ENCODE data around the gene MPL.

Gene MPL

DNA sequence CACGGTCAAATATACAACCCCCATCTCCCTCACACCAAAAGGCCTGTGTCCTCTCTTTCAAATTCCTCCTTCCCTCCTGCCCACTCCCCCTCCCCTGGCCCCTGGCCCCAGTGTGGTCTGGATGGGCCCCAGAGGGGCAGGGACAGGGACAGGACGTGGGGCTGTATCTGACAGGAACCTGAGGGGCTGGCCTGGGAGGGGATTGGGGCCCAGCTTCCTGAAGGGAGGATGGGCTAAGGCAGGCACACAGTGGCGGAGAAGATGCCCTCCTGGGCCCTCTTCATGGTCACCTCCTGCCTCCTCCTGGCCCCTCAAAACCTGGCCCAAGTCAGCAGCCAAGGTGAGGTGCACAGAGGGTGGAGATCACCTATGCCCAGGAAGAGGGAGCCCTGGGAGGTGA is at the start of gene MPL:
Gene MPL (plus strand): TSS at position 231 of the 400 bp plus-strand sequence. CDS start 31 bp downstream, at position 262.
- DNase-seq (ENCODE audit: low read depth in 2 of 2, low spot score in 1 of 2) = no peak

DNA sequence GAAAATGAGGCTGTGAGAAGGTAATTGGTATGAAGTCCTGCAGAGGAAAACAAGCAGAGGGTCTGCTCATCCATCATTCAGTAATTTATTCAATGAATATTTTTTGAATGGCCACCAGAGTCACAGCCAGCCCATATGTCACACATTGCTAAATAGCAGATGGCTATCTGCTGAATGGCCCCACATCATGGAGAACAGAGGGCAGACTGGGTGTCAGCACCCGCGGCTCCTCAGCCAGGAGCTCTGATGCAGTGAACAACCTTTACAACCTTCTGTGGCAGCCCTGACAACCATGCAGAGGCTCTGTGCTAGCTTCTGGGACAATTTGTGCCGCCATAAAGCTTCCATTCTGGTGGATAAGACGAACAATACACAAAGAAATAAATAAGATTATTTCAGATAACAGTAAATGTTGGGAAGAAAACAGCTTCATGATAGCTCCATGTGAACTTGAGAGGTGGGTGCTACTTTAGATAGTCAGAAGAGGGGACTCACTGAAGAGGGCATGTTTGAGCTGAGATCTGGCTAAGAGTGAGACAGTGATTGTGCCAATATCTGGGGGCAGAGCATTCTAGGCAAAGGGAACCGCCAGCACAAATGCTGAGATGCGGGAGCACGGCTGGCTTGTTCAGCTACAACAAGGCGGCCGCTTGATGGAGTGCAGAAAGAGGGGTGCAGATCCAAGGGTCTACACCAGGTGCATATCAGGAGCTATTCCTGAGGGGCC is 49.4 kb upstream of the MPL start:
- DNase-seq (ENCODE audit: low read depth in 2 of 2, low spot score in 1 of 2) = no peak

DNA sequence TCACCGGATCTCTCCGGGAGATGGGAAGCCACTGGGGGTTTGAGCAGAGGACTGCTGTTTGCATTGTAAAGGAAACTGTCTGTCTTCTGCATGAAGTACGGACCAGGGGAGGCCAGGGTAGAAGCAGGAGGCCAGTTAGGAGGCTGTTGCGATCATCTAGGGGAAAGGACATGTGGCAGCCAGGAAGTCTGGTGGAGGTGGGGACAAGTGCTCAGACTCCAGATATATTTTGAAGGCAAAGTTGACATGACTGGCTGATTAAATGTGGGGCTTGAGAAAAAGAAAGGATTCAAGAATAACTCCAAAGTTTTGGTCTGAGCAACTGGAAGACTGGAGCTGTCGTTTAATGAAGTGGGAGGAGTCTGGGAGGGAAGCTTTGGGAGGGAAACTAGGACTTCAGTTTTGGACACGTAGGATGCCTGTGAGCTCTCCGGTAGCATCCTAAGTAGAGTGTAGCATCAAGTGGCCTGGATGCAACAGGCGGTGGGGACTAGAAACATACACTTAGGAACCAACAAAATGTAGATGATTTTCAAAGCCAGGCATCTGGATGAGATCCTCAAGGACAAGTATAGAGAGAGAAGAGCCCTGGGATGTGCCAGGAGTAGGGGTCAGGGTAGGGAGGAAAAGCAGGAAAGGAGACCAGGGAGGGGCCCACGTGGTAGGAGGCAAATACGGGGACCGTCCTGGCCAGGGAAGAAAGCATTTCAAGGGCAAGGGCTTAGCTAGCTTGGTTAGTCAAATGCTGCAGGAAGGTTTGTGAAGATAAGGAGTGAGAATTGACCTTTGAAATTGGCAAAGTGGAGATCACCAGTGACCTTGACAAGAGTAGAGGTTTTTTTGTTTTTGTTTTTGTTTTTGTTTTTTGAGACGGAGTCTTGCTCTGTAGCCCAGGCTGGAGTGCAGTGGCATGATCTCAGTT is 48.6 kb upstream of the MPL start:
- no peak for DNase-seq (ENCODE audit: low read depth in 2 of 2, low spot score in 1 of 2)

DNA sequence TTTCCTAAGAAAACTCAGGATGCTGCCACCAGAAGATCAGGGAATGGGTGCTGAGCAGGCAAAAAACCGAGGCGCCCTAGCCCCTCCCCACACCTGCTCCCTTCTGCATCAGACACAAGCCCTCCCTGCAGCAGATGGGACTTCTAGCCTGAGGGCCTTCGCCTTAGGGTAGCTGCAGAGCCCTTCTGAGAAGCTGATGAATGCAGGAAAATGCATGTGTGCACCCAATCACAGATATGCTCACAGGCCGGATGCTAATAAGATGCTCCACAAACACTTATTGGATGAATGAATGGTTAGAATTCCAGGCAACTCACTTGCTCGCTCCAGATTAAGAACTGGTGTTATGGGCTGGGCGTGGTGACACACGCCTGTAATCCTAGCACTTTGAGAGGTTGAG is 45.4 kb upstream of the MPL start:
- no peak for DNase-seq (ENCODE audit: low read depth in 2 of 2, low spot score in 1 of 2)

DNA sequence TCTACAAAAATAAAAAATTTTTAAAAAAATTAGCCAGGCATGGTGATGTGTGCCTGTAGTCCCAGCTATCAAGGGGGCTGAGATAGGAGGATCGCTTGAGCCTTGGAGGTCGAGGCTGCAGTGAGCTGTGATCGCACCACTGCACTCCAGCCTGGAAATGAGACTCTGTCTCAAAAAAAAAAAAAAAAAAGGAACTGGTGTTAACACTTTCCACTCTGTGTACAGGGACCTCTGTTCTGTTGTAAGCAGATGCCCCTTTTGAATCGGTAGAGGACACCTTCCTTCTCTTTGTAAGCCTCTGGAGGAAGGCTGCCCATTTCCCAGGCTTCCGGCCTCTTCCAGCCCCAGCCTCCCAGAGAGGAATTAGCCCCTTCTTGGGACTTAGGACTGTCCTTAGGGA is 44.9 kb upstream of the MPL start:
- DNase-seq (ENCODE audit: low read depth in 2 of 2, low spot score in 1 of 2) = no peak

DNA sequence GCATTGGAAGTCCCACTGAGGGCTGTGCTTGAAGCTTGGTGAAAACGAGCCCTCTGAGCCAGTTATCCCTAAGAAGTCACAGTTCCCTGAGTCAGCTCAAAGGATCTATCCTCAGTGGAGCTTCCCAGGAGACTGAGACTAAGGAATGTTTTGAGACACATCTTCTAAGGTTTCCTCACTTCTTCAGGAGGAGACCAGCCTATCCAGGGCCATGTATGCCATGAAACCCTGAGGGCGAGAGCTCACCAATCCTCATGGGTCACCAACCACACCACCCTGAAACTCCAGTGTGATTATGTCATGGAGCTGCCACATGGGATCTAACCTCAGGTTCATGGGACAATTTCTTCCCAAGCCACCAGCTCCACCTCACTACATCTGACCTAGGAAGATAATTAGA is 44.4 kb upstream of the MPL start:
- DNase-seq (ENCODE audit: low read depth in 2 of 2, low spot score in 1 of 2) = no peak

DNA sequence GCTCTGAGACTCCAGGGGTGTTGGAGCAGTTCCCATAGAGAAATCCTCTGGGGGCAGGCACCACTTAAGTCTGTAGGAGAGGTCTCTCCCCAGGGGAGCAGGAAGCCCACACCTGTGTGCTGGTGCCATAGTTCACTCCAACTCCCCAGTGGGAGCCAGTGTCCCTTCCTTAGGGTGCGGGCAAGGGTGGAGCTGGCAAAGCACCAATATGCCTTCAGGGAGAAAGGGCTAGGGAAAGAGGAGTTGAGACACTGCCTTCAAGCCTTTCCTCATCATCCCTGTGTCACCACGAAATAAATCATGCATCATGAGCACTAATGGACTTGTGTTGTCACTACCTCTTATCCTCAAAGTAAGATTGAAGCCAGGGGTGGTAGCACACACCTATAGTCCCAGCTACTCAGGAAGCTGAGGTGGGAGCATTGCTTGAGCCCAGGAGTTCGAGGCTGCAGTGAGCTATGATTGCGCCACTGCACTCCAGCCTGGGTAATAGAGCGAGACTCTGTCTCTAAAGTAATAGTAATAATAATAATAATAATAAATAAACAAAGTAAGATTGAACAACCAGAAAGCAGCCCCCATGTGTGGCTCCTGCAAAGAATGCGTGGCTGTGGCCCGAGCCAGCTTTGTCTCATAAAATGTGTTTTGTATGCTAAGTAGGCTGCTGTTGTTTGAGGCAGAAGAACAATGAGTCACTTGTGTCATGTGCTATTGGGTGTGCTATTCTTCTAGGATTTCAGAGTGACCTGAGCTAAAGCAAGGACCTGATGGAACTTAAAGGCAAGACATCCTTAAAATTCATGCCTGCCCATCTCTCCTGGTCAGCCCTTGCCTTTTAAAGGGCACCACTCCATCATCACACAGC is 43.5 kb upstream of the MPL start:
- DNase-seq (ENCODE audit: low read depth in 2 of 2, low spot score in 1 of 2) = no peak

DNA sequence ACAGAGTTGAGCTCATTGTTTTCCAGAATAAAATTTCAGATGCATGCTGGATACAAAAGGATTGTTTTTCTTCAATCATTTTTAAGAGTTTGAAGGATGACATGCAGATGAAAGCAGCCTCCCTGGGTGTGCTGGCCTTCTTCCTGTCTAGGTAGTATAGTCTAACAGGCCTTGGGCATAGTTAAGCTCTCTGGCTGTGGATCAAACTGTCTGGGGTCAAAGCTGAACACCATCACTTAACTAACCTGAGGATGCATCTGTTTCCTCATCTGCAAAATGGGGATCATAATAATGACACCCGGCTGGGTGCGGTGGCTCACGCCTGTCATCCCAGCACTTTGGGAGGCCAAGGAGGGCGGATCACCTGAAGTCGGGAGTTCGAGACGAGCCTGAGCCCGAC is 42.9 kb upstream of the MPL start:
- no peak for DNase-seq (ENCODE audit: low read depth in 2 of 2, low spot score in 1 of 2)

DNA sequence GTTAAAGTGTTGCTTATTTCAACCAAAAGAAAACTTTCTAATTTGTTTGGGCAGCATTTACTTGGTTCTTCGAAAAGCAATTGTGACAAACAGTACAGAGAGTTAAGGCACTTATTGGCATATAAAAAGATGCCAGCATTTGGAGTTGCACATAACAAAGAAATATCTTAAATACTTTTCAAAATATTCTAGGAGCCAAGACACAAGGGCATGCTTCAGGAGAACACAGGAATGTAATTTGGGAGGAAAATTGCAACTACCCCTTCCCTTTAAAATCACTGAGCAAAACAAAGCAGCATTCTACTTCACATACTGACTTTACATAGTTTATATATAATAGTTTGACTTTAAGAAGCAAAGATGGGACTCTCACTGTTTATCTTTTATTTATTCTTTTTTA is 41.4 kb upstream of the MPL start:
- no peak for DNase-seq (ENCODE audit: low read depth in 2 of 2, low spot score in 1 of 2)

DNA sequence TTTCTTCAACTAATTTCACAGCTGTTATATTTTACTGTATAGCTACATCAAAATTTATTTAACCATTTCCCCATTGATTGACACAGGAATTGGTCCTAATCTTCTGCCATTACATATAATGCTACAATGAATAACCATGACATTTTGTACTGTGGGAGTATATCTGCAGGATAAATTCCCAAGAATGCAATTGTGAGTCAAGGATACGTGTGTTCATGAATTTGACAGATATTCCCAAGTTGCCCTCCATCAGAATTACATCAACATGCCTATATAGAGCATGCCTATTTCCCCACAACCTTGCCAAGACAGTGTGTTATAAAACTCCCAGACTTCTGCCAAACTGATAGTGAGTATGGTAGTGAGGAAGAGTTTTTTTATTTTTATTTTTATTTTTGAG is 39.6 kb upstream of the MPL start:
- DNase-seq (ENCODE audit: low read depth in 2 of 2, low spot score in 1 of 2) = no peak

DNA sequence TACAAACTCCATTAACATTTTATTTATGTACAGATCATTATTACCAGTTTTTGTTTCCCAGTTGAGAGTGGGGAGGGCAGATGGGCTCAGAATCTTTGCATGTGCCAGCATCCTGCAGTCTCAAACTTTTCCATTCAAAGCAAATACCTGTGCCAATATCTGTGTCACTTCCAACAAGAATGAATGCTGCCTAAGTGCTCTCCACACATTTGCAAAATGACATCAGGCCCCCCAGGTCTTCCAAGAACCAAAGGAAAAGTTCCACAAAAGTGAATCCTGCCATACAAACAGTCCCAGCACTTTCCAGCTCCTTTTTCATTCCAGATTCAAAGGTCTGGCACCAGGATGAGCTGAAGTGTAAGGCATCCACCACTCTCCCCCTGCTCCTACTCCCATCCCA is 38.5 kb upstream of the MPL start:
- no peak for DNase-seq (ENCODE audit: low read depth in 2 of 2, low spot score in 1 of 2)

DNA sequence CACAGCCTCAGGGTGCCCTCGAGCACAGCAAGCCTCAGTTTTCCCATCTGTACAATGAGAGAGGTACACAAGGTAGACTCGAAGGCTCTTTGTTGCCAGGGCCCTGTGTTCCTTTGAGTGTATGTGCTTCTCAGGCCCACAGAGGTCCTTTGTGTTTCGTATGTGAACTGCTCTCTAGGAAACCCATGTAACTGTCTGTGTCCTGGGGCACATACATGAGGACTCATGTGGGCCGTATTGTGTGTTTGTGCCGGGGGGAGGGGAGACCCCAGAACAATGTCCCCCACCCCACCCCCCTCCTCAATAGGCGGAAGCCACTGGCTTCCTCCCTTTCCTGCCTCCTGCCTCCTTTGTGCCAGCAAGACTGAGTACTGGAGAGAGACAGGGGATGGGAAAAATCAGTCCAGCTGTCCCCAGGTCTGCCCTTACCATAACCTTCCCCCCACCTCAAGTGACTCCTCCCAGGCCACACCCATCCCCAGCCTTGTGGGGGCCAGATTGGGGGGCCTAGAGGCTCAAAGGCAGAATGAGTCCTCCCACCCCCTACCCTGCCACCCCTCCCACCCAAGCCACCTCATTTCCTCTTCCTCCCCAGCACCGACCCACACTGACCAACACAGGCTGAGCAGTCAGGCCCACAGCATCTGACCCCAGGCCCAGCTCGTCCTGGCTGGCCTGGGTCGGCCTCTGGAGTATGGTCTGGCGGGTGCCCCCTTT is 37.1 kb upstream of the MPL start, which contains the start of gene TIE1:
Gene TIE1 (plus strand): TSS at position 605 of the 717 bp plus-strand sequence. CDS start 90 bp downstream, at position 695.
- DNase-seq (ENCODE audit: low read depth in 2 of 2, low spot score in 1 of 2) = no peak

DNA sequence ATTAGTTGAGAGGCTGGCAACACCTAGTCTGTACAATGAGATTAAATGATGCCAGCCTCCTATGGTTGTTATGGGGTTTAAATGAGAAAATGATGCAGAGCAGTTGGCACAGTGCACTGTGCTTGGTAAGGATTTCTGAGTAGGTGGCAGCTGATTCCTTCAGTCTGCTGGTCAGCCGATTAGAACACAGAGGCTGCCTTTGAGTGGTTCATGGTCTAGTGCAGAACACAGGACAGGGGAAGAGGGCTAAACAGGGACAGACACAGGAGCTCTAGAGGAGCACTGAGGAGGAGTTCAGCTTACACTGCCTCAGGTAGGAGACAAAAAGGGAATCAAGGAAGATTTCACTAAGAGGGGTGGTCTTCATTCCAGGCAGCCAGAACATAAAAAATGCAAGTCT is 35.4 kb upstream of the MPL start:
- no peak for DNase-seq (ENCODE audit: low read depth in 2 of 2, low spot score in 1 of 2)

DNA sequence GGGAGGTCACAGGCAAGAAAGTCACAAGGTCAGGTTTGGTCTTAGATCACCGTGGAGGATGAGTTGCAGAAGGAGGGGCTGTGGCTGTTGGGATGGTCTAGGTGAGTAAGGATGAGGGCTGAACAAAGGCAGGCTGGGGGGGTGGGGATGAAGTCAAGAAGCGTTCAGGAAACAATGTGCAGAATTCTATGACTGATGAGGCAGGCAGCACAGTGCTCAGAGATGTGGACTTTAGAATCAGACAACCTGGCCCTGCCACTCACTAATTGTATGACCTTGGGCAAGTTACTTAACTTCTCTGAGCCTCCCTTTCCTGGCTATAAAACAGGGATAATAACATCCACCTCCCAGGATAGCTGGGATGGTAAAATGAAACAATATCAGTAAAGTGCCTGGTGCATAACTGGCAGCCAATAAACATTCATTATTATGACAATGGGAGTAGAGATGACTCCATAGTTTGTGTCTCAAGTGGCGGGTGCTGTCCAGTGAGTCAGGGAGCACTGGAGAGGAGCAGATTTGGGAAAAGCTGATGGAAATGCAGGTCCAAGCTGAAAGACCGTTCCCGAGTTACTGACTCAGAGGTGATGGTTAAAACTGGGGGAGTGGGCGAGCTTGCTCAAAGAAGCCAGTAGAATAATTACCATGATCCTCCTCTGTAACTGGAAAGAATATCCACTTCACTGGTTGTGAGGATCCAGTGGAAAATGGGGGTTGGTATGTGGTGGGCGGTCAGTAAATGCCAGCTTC is 34.7 kb upstream of the MPL start:
- DNase-seq (ENCODE audit: low read depth in 2 of 2, low spot score in 1 of 2) = no peak

DNA sequence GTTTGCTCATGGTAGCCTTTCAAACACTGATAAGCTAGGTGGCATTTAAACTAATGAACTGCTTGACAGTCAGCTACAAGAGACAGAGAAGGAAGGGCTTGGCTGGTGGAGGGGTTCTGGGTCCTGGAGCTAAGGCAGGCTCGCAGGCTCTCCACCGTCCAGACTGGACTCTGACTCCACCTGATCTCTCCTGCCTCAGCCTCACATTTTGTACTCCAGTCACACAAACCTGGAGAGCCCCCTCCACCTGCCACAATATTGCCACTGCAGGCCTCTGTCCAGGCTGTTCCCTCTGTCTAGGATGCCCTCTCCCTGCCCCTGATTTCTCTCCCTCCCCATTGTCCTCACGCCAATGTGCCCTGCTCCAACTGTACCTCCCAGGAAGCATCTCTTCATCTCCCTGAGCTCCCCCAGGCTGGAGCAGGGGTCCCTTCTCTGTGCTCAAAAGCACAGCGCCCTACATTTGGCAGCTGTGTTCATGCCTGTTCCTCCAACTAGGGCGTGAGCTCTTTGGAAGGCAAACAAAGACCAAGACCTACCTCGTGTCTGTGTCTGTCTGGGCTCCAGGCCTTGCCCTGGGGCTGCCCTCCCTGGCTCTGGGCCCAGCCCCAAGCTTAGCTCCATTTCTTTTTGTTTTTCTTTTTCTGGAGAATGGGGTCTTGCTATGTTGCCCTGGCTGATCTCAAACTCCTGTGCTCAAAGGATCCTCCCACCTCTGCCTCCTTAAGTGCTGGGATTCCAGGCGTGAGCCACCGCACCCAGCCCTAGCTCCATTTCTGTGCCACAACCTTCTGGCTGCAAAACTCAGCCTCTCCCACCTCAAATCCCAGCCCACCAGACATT is 33.9 kb upstream of the MPL start:
- DNase-seq (ENCODE audit: low read depth in 2 of 2, low spot score in 1 of 2) = no peak

DNA sequence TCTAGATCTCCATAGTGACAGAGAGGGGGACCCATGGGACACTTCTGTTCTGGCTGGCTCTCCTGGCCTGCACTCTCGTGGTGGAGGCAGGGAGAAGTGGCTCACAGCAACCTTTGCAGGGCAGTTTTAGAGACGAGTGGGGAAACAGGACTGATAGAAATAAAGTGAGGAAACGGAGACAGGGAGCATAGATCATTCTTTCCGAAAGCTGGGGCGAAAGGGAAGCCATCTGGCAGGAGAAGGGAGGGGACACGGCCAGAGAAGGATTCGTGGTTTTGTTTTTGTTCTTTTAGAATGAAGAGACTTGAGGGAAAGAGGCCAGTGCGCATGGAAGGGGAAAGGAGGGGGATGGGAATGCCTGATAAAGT is 33.3 kb upstream of the MPL start:
- no peak for DNase-seq (ENCODE audit: low read depth in 2 of 2, low spot score in 1 of 2)

DNA sequence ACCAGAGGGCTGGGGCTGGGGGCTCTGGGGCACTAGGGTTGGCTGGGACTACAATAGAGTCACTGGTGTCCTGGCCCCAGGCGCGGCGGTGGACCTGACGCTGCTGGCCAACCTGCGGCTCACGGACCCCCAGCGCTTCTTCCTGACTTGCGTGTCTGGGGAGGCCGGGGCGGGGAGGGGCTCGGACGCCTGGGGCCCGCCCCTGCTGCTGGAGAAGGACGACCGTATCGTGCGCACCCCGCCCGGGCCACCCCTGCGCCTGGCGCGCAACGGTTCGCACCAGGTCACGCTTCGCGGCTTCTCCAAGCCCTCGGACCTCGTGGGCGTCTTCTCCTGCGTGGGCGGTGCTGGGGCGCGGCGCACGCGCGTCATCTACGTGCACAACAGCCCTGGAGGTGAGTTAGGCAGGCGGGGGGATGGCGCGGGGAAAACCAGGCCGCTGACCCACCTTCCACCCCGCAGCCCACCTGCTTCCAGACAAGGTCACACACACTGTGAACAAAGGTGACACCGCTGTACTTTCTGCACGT is 32.8 kb upstream of the MPL start:
- no peak for DNase-seq (ENCODE audit: low read depth in 2 of 2, low spot score in 1 of 2)

DNA sequence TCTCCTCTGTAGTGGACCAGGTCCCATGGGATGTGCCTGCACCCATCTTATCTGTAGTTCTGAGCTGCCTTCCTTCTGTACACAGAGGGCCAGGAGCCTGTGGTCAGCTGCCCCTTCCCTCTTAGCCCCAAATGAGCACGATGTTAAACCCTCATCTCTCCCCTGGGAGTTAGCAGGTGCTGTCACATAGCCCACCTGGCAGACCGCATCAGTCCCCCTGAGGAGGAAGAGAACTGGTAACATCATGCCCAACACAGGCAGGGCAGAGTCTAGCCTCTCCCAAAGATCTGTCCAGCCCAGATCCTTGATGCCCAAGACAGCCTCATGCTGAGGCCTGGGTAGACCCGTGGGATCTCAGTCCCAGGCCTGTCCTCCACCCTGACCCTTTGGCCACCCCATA is 32.2 kb upstream of the MPL start:
- DNase-seq (ENCODE audit: low read depth in 2 of 2, low spot score in 1 of 2) = no peak
